HG02938 (cell line): ENCODE measurements around the gene AGAP1.

Source experiments
- ATAC-seq: cut with Tn5 transposase; IDR thresholded peaks from one replicate; pipeline ENCODE4 v1.9.1; 2021; ENCODE audit warnings: mild to moderate bottlenecking, moderate library complexity; ENCODE audit not compliant: unreplicated experiment

Gene AGAP1

DNA sequence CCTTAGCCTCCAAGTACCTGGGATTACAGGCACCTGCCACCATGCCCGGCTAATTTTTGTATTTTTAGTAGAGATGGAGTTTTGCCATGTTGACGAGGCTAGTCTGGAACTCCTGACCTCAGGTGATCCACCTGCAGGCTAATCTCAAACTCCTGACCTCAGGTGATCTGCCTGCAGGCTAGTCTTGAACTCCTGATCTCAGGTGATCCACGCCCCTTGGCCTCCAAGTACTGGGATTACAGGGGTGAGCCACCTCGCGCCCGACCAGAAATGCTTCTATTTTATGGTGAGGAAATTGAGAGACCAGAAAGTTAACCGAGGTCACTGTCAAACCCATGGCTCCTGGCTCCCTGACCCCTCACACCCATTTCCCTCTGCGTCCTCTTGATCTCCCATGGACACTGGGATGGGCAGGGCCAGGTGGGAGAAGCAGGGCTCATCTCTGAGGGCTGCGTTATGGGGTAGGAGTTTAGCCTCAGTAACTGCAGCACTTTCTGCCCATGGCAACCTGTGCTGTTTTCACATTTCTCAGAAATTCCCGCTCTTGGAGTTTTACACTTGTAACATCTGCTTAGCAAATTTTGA lies 210.0 kb downstream of the AGAP1 start:
- no peak for ATAC-seq

- ATAC-seq = no peak
Measured at GRCh38 chr2:235705296-235705695, 211.5 kb downstream of the AGAP1 start.

GRCh38 chr2:235706506-235706905 lies 212.7 kb downstream of the AGAP1 start:
- ATAC-seq = no peak

GRCh38 chr2:235707411-235708096 lies 213.7 kb downstream of the AGAP1 start:
- no peak for ATAC-seq

DNA sequence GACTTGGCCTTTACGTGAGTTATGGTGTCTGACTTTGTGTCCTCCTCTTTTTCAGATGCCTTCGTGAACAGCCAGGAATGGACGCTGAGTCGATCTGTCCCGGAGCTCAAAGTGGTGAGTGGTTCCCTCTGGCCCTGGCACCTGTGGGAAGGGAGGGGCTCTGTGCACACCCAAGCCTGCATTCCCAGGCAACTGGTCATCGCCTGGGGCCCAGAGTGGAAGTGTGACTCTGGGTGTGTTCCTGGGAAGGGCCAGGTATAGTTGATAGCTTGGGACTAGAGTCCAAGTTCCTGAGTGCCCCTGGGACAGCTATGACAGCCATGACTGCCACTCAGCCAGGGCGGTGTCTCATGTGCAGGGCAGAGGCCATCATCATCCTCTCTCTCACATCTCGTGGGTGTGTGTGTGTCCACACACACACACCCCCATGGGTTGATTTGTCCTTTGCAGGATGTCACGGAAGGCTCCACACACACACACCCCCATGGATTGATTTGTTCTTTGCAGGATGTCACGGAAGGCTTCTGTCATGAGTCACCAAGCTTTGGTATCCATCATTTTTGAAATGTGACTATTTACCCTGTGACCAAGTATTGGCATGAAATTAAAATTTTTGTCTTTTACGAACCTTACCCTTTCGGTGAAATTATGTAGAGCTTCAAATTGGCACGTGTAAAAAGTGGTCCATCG lies 215.4 kb downstream of the AGAP1 start:
- no peak for ATAC-seq

GRCh38 chr2:235709969-235710879 lies 216.4 kb downstream of the AGAP1 start:
- no peak for ATAC-seq

DNA sequence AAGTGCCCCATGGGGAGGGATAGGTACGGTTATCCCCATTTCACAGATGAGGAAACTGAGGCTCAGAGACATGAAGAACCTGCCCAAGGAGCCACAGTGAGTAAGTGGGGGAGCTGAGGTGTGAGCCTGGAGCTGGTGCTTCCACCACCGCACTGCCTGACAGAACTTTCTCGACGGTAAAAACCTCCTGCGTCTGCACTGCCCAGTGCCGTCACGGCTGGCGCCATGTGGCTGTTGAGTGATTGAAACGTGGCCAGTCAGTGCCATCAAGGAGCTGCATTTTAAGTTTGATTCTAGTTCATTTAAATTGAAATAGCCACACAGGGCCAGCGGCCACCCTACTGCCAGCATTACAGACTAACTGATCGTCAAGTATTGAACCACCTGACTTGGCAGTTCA lies 217.1 kb downstream of the AGAP1 start:
- no peak for ATAC-seq

DNA sequence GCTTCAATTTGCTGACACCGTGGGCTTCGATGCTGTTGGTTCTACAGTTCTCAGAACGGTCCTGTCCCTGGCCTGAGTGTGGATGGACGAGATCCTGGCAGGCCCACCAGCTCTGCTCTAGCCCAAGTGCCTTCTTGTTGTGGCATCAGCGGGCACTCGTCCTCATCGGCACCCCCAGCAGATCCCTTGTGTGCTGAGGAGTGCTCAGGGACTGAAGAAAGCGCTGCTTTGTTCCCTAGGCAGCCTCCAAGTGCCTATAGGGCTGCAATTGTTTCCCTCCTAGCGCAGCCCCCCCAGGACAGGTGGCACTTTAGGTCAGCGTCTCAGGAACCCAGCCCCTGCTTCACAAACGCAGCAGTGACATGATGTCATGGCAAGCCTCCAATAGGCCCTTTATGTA lies 217.7 kb downstream of the AGAP1 start:
- ATAC-seq = no peak

DNA sequence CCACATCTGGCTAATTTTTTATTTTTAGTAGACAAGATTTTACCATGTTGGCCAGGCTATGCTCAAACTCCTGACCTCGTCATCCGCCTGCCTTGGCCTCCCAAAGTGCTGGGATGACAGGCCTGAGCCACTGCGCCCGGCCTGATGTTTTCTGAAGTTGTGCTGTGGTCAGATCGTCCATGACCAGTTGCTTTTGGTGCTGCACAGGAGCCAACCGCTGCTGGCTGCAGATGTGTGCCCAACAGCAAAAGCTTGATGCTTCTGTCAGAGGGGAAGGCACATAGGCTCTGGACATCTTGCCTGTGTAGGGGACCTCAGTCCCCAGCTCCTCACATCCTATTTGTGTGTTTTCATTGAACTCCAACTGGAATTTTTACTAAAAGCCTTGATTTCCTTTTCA lies 218.3 kb downstream of the AGAP1 start:
- no peak for ATAC-seq

DNA sequence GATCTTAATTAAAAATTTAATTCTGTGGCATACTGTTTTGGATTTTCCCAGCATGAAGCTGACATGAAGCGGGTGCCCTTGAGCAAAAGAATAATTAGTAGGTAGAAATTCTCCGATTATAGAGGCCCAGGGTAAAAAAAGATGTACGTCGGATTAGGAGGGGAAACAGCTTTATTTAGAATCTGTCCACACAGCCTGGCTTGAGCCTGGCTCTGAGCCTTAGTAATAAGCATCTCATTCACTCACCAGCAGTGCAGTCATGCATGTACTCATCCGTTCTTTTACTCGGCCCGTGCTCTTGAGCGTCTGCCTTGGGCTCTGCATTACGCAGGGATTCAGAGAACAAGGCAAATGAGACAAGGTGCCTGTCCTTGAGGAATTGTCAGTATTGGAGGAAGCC lies 219.3 kb downstream of the AGAP1 start:
- no peak for ATAC-seq

- no peak for ATAC-seq
Measured at GRCh38 chr2:235715601-235716000, 221.8 kb downstream of the AGAP1 start.

- ATAC-seq = no peak
Measured at GRCh38 chr2:235716875-235717496, 223.1 kb downstream of the AGAP1 start.

GRCh38 chr2:235719146-235719942 lies 225.5 kb downstream of the AGAP1 start:
- no peak for ATAC-seq

DNA sequence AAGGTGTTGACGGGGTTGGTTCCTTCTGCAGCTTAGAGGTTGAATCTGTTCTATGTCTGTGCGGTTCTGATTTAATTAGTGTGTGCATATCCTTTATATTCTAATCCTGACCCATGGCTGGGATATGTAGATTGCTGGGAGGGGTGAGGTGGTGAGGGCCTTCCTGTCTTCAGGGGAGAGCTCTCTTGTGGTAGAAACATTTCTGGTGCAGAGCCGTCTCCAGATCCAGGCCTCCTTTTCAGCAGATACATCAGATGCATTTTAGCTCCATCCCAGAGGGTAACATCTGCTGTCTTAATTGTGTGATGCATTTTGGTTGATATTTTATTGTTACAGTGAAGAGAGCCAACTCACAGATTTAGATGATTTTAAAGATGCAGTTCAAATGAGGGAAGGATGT lies 227.8 kb downstream of the AGAP1 start:
- ATAC-seq = no peak

- no peak for ATAC-seq
Measured at GRCh38 chr2:235722869-235723268, 229.0 kb downstream of the AGAP1 start.

- ATAC-seq = no peak
Measured at GRCh38 chr2:235723371-235723770, 229.5 kb downstream of the AGAP1 start.

GRCh38 chr2:235723811-235724465 lies 230.1 kb downstream of the AGAP1 start:
- ATAC-seq = no peak

GRCh38 chr2:235725016-235725489 lies 231.2 kb downstream of the AGAP1 start:
- no peak for ATAC-seq

DNA sequence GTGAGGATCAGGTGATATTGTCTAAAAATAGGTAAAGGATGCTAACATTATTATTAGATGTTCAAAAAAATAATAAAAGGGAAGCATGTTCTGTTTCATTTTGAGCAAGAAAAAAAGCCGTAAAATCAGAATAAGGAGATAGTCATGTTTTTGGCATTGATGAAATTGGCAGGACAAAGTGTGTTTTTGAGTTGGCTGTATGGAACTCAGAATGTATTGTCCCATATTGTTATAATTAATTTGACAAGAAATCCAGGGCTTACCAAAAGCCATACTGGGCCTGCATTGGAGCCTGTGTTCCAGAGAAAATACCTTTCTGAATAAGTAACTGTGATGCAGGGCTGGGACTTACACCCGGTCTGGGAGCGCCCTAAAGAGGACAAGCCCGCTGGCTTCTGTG lies 232.0 kb downstream of the AGAP1 start:
- ATAC-seq = no peak
